DND-41 (cell line): ENCODE measurements around the gene RNF5.

Experiments used
- ATAC-seq: fragments of 200-7000 bp; cut with Tn5 transposase; 3 replicates; pipeline ENCODE4 v1.9.1; 2021; ENCODE audit warnings: low read depth; ENCODE audit not compliant: insufficient read depth
- DNase-seq: peaks from one replicate; pipeline ENCODE4 v3.0.0-alpha.2; 2020
- H2AFZ ChIP-seq: 2 replicates; pipeline ENCODE4 v1.6.0; 2012; ENCODE audit warnings: low read depth, low read length
- H3K27ac ChIP-seq: 2 replicates; pipeline ENCODE4 v1.5.1; 2012; ENCODE audit warnings: low read length, inconsistent platforms
- H3K27me3 ChIP-seq: fragments of 200-600 bp; sonication (generic); 2 replicates; pipeline ENCODE4 v1.6.0; 2012; ENCODE audit warnings: low read length, mild to moderate bottlenecking, inconsistent platforms; ENCODE audit not compliant: insufficient read depth, poor library complexity
- H3K36me3 ChIP-seq: 2 replicates; pipeline ENCODE4 v1.5.1; 2012; ENCODE audit warnings: low read length, inconsistent platforms; ENCODE audit not compliant: insufficient read depth
- H3K4me1 ChIP-seq: 2 replicates; pipeline ENCODE4 v1.5.1; 2012; ENCODE audit warnings: mild to moderate bottlenecking, low read length; ENCODE audit not compliant: insufficient read depth
- H3K4me2 ChIP-seq: 2 replicates; pipeline ENCODE4 v1.6.0; 2012; ENCODE audit warnings: mild to moderate bottlenecking, moderate library complexity, low read length, inconsistent platforms; ENCODE audit not compliant: insufficient read depth
- H3K4me3 ChIP-seq, 2 experiments: fragments of 200-600 bp in 1 of 2; shearing (Covaris generic) in 1 of 2; 2 replicates each; pipeline ENCODE4 v1.5.1; 2012 to 2016; ENCODE audit warnings: inconsistent platforms in 2 of 2, low read length in 2 of 2, mild to moderate bottlenecking in 2 of 2, low read depth in 1 of 2, moderate library complexity in 1 of 2
- H3K79me2 ChIP-seq: 2 replicates; pipeline ENCODE4 v1.6.0; 2012; ENCODE audit warnings: low read length, inconsistent platforms; ENCODE audit not compliant: insufficient read depth
- H3K9ac ChIP-seq: 2 replicates; pipeline ENCODE4 v1.6.0; 2012; ENCODE audit warnings: low read depth, mild to moderate bottlenecking, inconsistent platforms, low read length, moderate library complexity
- H3K9me3 ChIP-seq: 2 replicates; pipeline ENCODE4 v1.5.1; 2012; ENCODE audit warnings: low read length, moderate library complexity, mild to moderate bottlenecking, inconsistent platforms; ENCODE audit not compliant: insufficient read depth, severe bottlenecking
- H4K20me1 ChIP-seq: 2 replicates; pipeline ENCODE4 v1.6.0; 2012; ENCODE audit warnings: low read length; ENCODE audit not compliant: insufficient read depth
- CTCF ChIP-seq: IDR thresholded peaks from 2 replicates; pipeline ENCODE4 v1.5.1; 2012; ENCODE audit warnings: borderline replicate concordance, low read length, moderate library complexity, mild to moderate bottlenecking; ENCODE audit not compliant: poor library complexity, severe bottlenecking; ENCODE audit errors: extremely low read depth
- EZH2 ChIP-seq: IDR thresholded peaks from 3 replicates; pipeline ENCODE4 v1.6.1; 2012; ENCODE audit warnings: borderline replicate concordance, low read depth, mild to moderate bottlenecking, moderate library complexity, low read length, inconsistent platforms; ENCODE audit not compliant: severe bottlenecking

The RNF5 gene

GRCh38 chr6:32189069-32189741, 11.0 kb downstream of the RNF5 start:
- H3K27me3 ChIP-seq = no peaks in the 10 kb centered on the region
- H4K20me1 ChIP-seq = no peaks in the 10 kb centered on the region
- peaks cover 70% of the 10 kb centered on the region for H3K4me1 ChIP-seq
- peak overlapping the region; percentile 6; the same call in 1 of the 2 replicates for H2AFZ ChIP-seq
- peak overlapping the region; percentile 78 for H3K9ac ChIP-seq
- peak overlapping the region; percentile 79 for H3K27ac ChIP-seq
- no peak for DNase-seq
- H3K4me3 ChIP-seq = peak overlapping the region; percentile 70 to 86; a peak in 3 of 4 replicates
- no peak for TF ChIP-seq EZH2
- no peak for TF ChIP-seq CTCF
- peaks cover 67% of the 10 kb centered on the region for H3K79me2 ChIP-seq
- no peaks in the 10 kb centered on the region for H3K9me3 ChIP-seq
- H3K36me3 ChIP-seq = peaks cover 42% of the 10 kb centered on the region
- H3K4me2 ChIP-seq = peak overlapping the region; percentile 93
- no peak for ATAC-seq

- Histone ChIP-seq H3K9me3 (no peaks in the 10 kb centered on the region), H4K20me1 (no peaks in the 10 kb centered on the region), H3K4me1 (peaks cover 73% of the 10 kb centered on the region), H2AFZ (peak overlapping the region; percentile 6; the same call in 1 of the 2 replicates), H3K27me3 (no peaks in the 10 kb centered on the region), H3K79me2 (peaks cover 71% of the 10 kb centered on the region), H3K9ac (peak overlapping the region; percentile 78), H3K27ac (peak overlapping the region; percentile 79), H3K4me3 (peak overlapping the region; percentile 70 to 86; a peak in 3 of 4 replicates), H3K36me3 (peaks cover 40% of the 10 kb centered on the region), H3K4me2 (peak overlapping the region; percentile 93)
- no peak for TF ChIP-seq EZH2
- no peak for TF ChIP-seq CTCF
- no peak for DNase-seq
- ATAC-seq = no peak
Observed at GRCh38 chr6:32189742-32190053, 11.5 kb downstream of the RNF5 start.

DNA sequence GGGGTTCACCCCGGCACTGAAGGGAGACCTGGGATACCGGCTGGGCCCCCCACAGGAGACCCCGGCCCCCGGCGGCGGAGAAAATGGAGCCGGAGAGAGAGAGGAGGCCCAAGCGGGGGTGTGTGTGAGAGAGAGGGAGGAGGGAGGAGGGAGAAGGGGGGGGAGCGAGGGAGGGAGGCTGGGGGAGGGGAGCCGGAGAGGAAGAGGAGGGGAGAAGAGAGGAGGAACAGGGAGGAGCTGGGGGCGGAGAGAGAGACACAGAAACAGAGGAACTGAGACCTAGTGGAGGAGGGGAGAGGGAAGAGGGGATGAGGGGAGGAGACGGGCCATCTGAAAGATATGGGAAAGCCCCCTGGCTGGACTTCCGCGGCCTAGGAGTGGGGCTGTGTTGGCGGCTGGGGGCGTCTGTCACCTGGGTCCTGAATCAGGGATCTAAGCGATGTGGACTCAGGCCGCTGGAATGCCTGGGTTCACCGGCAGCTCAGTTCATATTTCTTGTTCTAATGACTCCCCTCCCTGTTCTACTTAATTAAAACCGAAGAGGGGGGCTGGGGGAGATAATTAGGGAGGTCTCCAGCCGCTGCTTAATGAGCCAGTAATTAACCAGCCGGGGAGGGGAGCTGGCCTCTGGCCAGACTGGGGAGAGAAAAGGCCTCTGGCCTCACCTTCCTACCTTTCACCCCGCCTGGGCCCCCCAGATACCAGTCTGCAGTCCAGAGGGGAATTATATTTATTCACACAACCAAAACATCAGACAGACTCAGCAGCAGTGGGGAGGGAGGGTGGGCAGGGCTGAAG, 12.0 kb downstream of the RNF5 start, which contains the start of gene PBX2:
Gene PBX2, minus strand, starts transcription at position 149 of the 798 bp plus-strand sequence. CDS start 287 bp downstream, outside the sequence.
- H4K20me1 ChIP-seq = no peaks in the 10 kb centered on the region
- H3K79me2 ChIP-seq = peaks cover 76% of the 10 kb centered on the region
- peaks cover 40% of the 10 kb centered on the region for H3K36me3 ChIP-seq
- H3K4me2 ChIP-seq = peak within 1 kb of the TSS; percentile 93
- H3K4me3 ChIP-seq = peak within 1 kb of the TSS; percentile 70 to 86; a peak in 3 of 4 replicates
- no peaks in the 10 kb centered on the region for H3K9me3 ChIP-seq
- TF ChIP-seq EZH2 = no peak
- no peak for TF ChIP-seq CTCF
- H3K27ac ChIP-seq = peak within 1 kb of the TSS; percentile 96
- H3K4me1 ChIP-seq = peaks cover 78% of the 10 kb centered on the region
- DNase-seq = peak; percentile 95
- H2AFZ ChIP-seq = peak within 1 kb of the TSS; percentile 40; the same call in 1 of the 2 replicates
- peak within 1 kb of the TSS; percentile 78 for H3K9ac ChIP-seq
- no peaks in the 10 kb centered on the region for H3K27me3 ChIP-seq
- peak; percentile 75 for ATAC-seq
